IMR-90 (cell line): ENCODE measurements around the gene AVPR1B. TPM values are rescaled to one million over a fixed set of nuclear protein-coding genes. Genes with fewer than 3 reads are reported as not detected.

ENCODE experiments used
- ATAC-seq: fragments of 200-7000 bp; cut with Tn5 transposase; 2 replicates; pipeline ENCODE4 v1.9.1; 2020; ENCODE audit warnings: low read depth, mild to moderate bottlenecking, moderate library complexity
- BruUV-seq: library from RNA; stranded (reverse); fragments of 400-500 nt; replicated peaks from 2 replicates; lab custom pipeline; 2021; lab: Mats Ljungman, UMichigan
- CTCF ChIA-PET: fragments of 300-600 bp; formaldehyde crosslinking; extraction: SDS; loops from one replicate; lab custom pipeline; 2021; ENCODE audit warnings: antibody characterized with exemption; lab: Yijun Ruan, JAX
- POLR2A ChIA-PET: fragments of 300-600 bp; sonication (Branson Sonifier 250); formaldehyde crosslinking; loops from one replicate; lab custom pipeline; 2022; ENCODE audit warnings: antibody characterized with exemption; ENCODE audit not compliant: unreplicated experiment; lab: Charles Lee
- DNase-seq: peaks from one replicate; pipeline ENCODE4 v3.0.0; 2013
- H2AFZ ChIP-seq: replicated peaks from 2 replicates; pipeline ENCODE3; 2013; ENCODE audit warnings: low read length, mild to moderate bottlenecking; ENCODE audit not compliant: poor library complexity
- H2AK5ac ChIP-seq: 2 replicates; pipeline ENCODE4 v1.6.1; 2013; ENCODE audit warnings: low read depth, low read length, inconsistent platforms
- H2AK9ac ChIP-seq: replicated peaks from 2 replicates; pipeline ENCODE3; 2013; ENCODE audit warnings: mild to moderate bottlenecking, low read depth, low read length, moderate library complexity; ENCODE audit not compliant: poor library complexity
- H2BK120ac ChIP-seq: 2 replicates; pipeline ENCODE4 v1.6.1; 2013; ENCODE audit warnings: low read depth, low read length, inconsistent platforms
- H2BK15ac ChIP-seq: 3 replicates; pipeline ENCODE4 v1.6.1; 2013; ENCODE audit warnings: low read depth, low read length, inconsistent platforms
- H2BK20ac ChIP-seq: 2 replicates; pipeline ENCODE4 v1.6.1; 2013; ENCODE audit warnings: low read depth, mild to moderate bottlenecking, inconsistent platforms, low read length, moderate library complexity
- H2BK5ac ChIP-seq: 2 replicates; pipeline ENCODE4 v1.6.1; 2013; ENCODE audit warnings: mild to moderate bottlenecking, low read depth, low read length, inconsistent platforms; ENCODE audit not compliant: poor library complexity, severe bottlenecking
- H3K14ac ChIP-seq: replicated peaks from 2 replicates; pipeline ENCODE4 v1.6.1; 2013; ENCODE audit warnings: low read depth, low read length, inconsistent platforms
- H3K18ac ChIP-seq: 2 replicates; pipeline ENCODE4 v1.6.1; 2013; ENCODE audit warnings: low read depth, low read length, control low read depth
- H3K23ac ChIP-seq: 2 replicates; pipeline ENCODE4 v1.6.1; 2013; ENCODE audit warnings: low read depth, low read length, inconsistent platforms
- H3K27ac ChIP-seq: 2 replicates; pipeline ENCODE4 v1.5.1; 2013; ENCODE audit warnings: mild to moderate bottlenecking, control low read depth, low read length; ENCODE audit not compliant: insufficient read depth
- H3K27me3 ChIP-seq: 2 replicates; pipeline ENCODE4 v1.6.1; 2013; ENCODE audit warnings: low read length; ENCODE audit not compliant: control insufficient read depth, insufficient read depth
- H3K36me3 ChIP-seq: 2 replicates; pipeline ENCODE4 v1.6.1; 2013; ENCODE audit warnings: low read length, mixed read lengths; ENCODE audit not compliant: control insufficient read depth, insufficient read depth
- H3K4ac ChIP-seq: 2 replicates; pipeline ENCODE4 v1.6.1; 2013; ENCODE audit warnings: low read depth, low read length, inconsistent platforms
- H3K4me1 ChIP-seq: 2 replicates; pipeline ENCODE4 v1.6.1; 2013; ENCODE audit warnings: low read length, mixed read lengths; ENCODE audit not compliant: control insufficient read depth, insufficient read depth
- H3K4me2 ChIP-seq: 2 replicates; pipeline ENCODE4 v1.6.1; 2013; ENCODE audit warnings: low read depth, mild to moderate bottlenecking, control low read depth, low read length, moderate library complexity
- H3K4me3 ChIP-seq: 2 replicates; pipeline ENCODE4 v1.5.1; 2013; ENCODE audit warnings: low read depth, mild to moderate bottlenecking, control low read depth, low read length, moderate library complexity; ENCODE audit not compliant: insufficient read depth
- H3K56ac ChIP-seq: 2 replicates; pipeline ENCODE4 v1.6.1; 2013; ENCODE audit warnings: low read length, inconsistent platforms; ENCODE audit not compliant: insufficient read depth; ENCODE audit errors: extremely low read depth
- H3K79me1 ChIP-seq, 2 experiments: 2 replicates each; pipeline ENCODE4 v1.6.1; 2013; ENCODE audit warnings: low read length in 2 of 2, inconsistent platforms in 1 of 2, low read depth in 1 of 2
- H3K9ac ChIP-seq: 2 replicates; pipeline ENCODE4 v1.6.1; 2013; ENCODE audit warnings: low read depth, low read length, control low read depth
- H3K9me1 ChIP-seq: 2 replicates; pipeline ENCODE4 v1.6.1; 2013; ENCODE audit warnings: low read length, inconsistent platforms; ENCODE audit not compliant: insufficient read depth
- H3K9me3 ChIP-seq: 2 replicates; pipeline ENCODE4 v1.6.1; 2013; ENCODE audit warnings: low read length; ENCODE audit not compliant: control insufficient read depth, insufficient read depth
- H4K20me1 ChIP-seq: 2 replicates; pipeline ENCODE4 v1.6.1; 2013; ENCODE audit warnings: low read length, inconsistent platforms; ENCODE audit not compliant: insufficient read depth
- H4K5ac ChIP-seq: 2 replicates; pipeline ENCODE4 v1.6.1; 2013; ENCODE audit warnings: mild to moderate bottlenecking, low read depth, low read length, control low read depth
- H4K8ac ChIP-seq, 2 experiments: 2 replicates each; pipeline ENCODE4 v1.6.1; 2013; ENCODE audit warnings: low read depth in 2 of 2, low read length in 2 of 2, control low read depth in 1 of 2, inconsistent platforms in 1 of 2
- H4K91ac ChIP-seq: 2 replicates; pipeline ENCODE4 v1.6.1; 2013; ENCODE audit warnings: low read depth, low read length, inconsistent platforms; ENCODE audit not compliant: insufficient read depth
- RFX5 ChIP-seq: IDR thresholded peaks from 2 replicates; pipeline ENCODE4 v1.8.0; 2012; ENCODE audit warnings: low read depth, mild to moderate bottlenecking, low read length, moderate library complexity
- WGBS, 2 experiments: methylation state at CpG; one replicate each; pipeline versions ENCODE4 v1.1.5 to v1.1.7; 2013; ENCODE audit warnings: missing lambda C conversion rate in 2 of 2; ENCODE audit not compliant: insufficient read length in 1 of 2; ENCODE audit errors: extremely low coverage in 2 of 2; 5-methylcytosine and 5-hydroxymethylcytosine counted together
- dilution Hi-C: fragments of 300-500 bp; cut with HindIII; formaldehyde crosslinking; loops from one replicate; pipeline ENCODE4 v1.14.3; 2018; ENCODE audit warnings: low sequenced_read_pairs; ENCODE audit not compliant: unreplicated experiment
- in situ Hi-C: fragments of 300-500 bp; cut with MboI; formaldehyde crosslinking; loops from 3 replicates; pipeline ENCODE4 v1.14.3; 2019; ENCODE audit warnings: low sequenced_read_pairs, inconsistent platforms, mixed read lengths
- intact Hi-C: fragments of 100-400 bp; cut with micrococcal nuclease; formaldehyde crosslinking; loops from 2 replicates; pipeline ENCODE4 v1.10.0; 2022
- polyA plus RNA-seq, 3 experiments: library from polyadenylated mRNA; depleted of rRNA; stranded (reverse); fragments of >200 nt; gene quantifications; 2 replicates each; pipeline ENCODE4 v1.2.3, GENCODE V29; 2012; ENCODE audit warnings: low replicate concordance in 1 of 3
- total RNA-seq: library from RNA; depleted of rRNA; stranded (reverse); fragments of >200 nt; gene quantifications from 2 replicates; pipeline ENCODE4 v1.2.3, GENCODE V29; 2012

The AVPR1B gene
- total and polyA plus RNA-seq, 2 of the 4 experiments (the other 2 are of a cell fraction): not detected

DNA sequence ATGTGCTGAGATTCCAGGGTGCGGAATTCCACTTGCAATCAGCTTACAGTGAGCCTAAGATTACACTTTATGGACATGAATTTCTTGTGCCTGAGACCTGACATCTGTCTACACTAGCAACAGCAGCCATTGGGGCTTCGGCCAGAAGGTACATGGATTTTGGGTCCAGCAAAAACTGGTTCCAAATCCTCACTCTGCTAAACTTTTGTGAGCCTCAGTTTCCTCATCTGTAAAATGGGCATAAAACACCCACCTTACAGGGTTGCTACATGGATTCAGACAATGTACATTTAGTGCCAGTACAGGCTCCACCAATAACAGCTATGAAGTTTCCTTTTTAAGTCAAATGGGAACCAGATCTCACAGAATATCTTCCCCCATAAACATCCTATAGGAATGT is 33.4 kb downstream of the AVPR1B start:
- CTCF ChIA-PET: no interaction called here
- no CpG with 5 or more reads among the region's 2 CpGs for whole genome bisulfite sequencing, 2 experiments

More for the DNA sequence above, 33.4 kb downstream of the AVPR1B start:
- H3K27ac ChIP-seq: no peak overlapping the region
- H3K18ac ChIP-seq: no peak overlapping the region
- no peak overlapping the region for H4K91ac ChIP-seq
- dilution Hi-C loops: no loop called here
- H2AK9ac ChIP-seq: no peak overlapping the region
- DNase-seq (no peak), ATAC-seq (no peak)
- no peak overlapping the region for H3K9ac ChIP-seq
- H2BK15ac ChIP-seq: no peak overlapping the region
- H2BK5ac ChIP-seq: no peak overlapping the region
- no peaks in the 10 kb centered on the region for H4K20me1 ChIP-seq
- BruUV-seq: no TSS peak
- no peak overlapping the region for H3K14ac ChIP-seq
- H3K27me3 ChIP-seq: peaks cover 40% of the 10 kb centered on the region
- no peak overlapping the region for H2AK5ac ChIP-seq
- H3K56ac ChIP-seq: no peak overlapping the region
- H3K79me1 ChIP-seq: no peaks in the 10 kb centered on the region
- H3K4me1 ChIP-seq: no peaks in the 10 kb centered on the region
- no peaks in the 10 kb centered on the region for H3K9me1 ChIP-seq
- H3K4me3 ChIP-seq: no peak overlapping the region
- H2BK120ac ChIP-seq: no peak overlapping the region
- H2AFZ ChIP-seq: no peak overlapping the region
- no peaks in the 10 kb centered on the region for H3K36me3 ChIP-seq
- H3K4me2 ChIP-seq: no peak overlapping the region
- intact Hi-C loops: no loop called here
- H3K4ac ChIP-seq: no peak overlapping the region
- H2BK20ac ChIP-seq: no peak overlapping the region
- POLR2A ChIA-PET: no interaction called here
- in situ Hi-C loops: no loop called here
- H4K5ac ChIP-seq: no peak overlapping the region
- TF ChIP-seq RFX5: no peak
- no peak overlapping the region for H3K23ac ChIP-seq
- H4K8ac ChIP-seq: no peak overlapping the region
- H3K9me3 ChIP-seq: no peaks in the 10 kb centered on the region
